NCI-H82 (cell line): ENCODE measurements around the gene TMEM258.

ENCODE experiments used
- DNase-seq: peaks from one replicate; lab custom pipeline; 2025; lab: John Stamatoyannopoulos, UW

The TMEM258 gene

GRCh38 chr11:61776561-61777075, 15.8 kb downstream of the TMEM258 start:
- peak; percentile 73 for DNase-seq

- DNase-seq: no peak
These were observed 16.5 kb downstream of the TMEM258 start for GRCh38 chr11:61775606-61776554.

DNA sequence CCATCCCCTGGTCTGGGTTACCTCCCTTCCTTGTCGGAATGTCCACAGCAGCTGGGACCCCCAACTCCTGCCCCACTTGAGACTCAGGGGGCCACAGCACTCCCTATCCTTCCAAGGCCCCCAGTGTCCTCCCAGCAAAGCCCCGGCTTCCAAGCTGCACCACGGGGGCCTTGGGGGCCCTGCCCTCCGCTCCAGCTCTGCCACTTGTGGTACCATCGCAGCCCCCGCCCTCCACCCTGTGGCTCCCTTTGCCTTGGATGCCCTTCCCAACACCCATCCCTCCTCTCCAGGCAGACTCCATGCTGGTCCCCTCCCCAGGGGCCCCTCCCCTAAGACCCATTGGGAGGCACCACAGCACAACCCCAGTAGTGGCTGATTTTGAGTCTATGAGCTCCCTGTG, 17.3 kb downstream of the TMEM258 start:
- DNase-seq: no peak

DNA sequence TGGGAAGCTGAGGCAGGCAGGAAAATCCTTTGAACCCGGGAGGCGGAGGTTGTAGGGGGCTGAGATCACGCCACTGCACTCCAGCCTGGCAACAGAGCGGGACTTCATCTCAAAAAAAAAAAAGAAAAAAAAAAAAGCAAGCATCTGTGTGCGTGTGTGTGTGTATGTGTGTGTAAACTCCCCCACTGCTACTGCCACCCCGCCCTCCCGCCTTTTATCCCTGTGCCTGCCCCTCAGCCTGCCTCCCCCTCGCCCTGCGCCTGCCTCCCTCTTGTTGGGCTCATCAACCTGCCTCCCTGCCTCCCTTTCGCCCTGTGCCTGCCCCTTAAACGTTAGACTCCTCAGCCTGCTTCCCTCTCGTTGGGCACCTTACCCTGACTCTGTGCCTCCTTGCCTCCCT, 18.0 kb downstream of the TMEM258 start:
- DNase-seq: no peak

DNA sequence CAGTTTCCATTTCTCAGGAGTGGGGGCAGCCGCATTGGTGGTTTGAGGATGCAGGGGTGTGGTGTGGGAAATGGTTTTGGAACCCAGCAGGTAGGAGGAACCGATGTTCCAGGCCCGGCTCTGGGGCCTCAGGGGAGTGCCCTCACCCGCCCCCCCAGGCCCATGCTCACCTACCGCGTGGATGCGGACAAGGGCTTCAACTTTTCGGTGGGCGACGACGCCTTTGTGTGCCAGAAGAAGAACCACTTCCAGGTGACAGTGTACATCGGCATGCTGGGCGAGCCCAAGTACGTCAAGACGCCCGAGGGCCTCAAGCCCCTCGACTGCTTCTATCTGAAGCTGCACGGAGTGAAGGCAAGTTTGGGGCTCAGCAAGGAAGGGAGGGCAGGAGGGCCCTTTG, 18.6 kb downstream of the TMEM258 start:
- DNase-seq: no peak

DNA sequence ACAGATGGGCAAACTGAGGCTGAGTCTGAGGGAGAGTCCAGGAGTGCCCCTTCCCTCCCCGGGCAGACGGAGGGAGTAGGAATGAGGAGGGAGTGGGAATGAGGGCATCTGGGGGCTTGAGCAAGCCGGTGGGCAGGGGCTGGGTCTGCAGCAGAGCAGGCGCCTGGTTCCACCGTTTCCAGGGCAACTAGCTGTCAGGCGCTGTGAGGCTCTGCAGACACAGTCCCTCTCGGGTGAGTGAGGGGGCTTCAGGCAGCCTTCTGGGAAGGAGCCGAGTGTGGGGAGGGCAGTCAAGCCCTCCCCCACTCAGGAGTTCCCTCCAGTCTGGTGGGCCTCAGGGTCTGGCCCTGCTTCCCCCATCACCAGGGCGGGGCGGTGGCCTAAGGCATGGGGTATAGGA, 19.0 kb downstream of the TMEM258 start:
- DNase-seq: no peak

GRCh38 chr11:61771985-61772455, 20.4 kb downstream of the TMEM258 start:
- peak; percentile 29 for DNase-seq

DNA sequence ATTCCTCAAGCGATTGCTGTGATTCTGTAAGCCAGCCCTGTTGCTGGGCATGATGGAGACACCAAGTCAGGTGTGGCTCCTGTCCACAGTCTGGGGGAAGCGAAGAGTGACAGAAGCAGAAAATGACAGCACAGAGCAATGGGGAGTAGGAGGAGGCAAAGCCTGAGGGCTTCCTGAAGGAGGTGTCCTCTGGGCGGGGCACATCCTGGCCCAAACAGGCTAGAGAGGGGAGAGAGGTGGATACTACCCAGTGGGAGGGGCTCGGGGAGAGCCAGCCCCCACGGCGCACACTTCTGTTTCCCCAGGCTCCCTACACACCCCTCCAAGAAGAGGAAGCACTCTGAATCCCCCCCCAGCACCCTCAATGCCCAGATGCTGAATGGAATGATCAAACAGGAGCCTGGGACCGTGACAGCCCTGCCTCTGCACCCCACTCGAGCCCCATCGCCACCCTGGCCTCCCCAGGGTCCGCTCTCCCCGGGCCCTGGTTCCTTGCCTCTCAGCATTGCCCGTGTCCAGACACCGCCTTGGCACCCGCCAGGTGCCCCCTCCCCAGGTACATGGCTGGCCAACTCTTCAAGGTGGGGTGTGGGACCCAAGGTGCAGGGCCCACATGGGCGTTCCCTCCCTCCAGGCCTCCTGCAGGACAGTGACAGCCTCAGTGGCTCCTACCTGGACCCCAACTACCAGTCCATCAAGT, 21.1 kb downstream of the TMEM258 start:
- DNase-seq: no peak

GRCh38 chr11:61769946-61770683, 22.3 kb downstream of the TMEM258 start:
- no peak for DNase-seq

- DNase-seq: no peak
These were observed 23.1 kb downstream of the TMEM258 start for GRCh38 chr11:61769169-61769920.

DNA sequence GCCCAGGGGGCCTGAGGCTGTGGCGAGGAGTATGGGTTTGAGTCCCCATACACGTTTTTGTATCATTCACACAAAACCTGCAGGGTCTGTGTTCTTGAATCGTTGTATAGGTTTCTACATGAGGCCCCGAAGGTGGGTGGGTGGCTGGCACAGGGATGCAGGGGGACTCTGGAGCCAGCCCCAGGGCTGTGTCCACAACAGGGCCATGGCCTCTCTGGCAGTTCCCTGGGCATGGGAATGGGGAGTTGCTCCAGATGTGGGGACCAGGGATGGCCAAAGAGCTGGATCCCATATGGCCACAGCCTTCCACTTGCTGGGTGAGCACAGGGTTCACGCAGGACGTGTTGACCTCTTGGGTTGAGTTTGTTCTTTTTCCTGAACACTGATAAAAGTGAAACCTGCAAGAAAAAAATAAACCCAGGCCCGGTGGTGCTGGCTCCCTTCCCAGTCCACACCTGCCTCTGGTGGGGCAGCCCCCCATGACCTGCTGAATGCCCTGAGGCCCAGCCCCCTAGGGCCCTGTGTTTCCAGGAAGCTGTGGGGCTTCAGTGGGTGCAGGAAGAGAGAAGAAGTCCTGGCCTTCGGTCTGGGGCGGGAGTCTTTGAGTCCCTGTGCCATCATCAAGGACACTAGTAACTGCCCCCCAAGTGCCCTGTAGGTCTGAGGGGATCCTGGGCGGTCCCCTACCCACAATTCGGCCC, 23.9 kb downstream of the TMEM258 start:
- no peak for DNase-seq

DNA sequence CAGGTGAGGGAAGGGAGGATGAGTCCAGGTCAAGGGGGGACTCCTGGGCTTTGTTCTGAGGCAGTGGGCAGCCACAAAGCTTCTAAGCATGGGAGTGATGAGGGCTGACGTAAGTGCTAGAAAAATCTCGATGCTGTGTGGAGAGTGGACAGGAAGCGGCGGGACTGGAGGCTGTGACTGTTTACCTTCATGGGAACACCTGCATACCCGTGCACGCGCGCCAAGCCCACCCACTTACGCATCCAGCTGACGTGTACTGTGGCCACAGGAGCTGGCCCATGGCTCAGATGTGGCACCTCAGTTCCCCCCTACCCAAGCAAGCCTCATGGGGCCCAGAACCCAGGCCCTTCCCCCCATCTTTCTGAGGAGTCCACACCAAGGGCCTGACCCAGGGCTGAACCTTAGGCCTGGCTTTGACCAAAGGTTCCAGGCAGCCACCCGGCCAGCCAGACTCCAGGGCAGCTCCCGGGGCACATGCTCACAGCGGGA, 26.0 kb downstream of the TMEM258 start:
- DNase-seq: no peak

DNA sequence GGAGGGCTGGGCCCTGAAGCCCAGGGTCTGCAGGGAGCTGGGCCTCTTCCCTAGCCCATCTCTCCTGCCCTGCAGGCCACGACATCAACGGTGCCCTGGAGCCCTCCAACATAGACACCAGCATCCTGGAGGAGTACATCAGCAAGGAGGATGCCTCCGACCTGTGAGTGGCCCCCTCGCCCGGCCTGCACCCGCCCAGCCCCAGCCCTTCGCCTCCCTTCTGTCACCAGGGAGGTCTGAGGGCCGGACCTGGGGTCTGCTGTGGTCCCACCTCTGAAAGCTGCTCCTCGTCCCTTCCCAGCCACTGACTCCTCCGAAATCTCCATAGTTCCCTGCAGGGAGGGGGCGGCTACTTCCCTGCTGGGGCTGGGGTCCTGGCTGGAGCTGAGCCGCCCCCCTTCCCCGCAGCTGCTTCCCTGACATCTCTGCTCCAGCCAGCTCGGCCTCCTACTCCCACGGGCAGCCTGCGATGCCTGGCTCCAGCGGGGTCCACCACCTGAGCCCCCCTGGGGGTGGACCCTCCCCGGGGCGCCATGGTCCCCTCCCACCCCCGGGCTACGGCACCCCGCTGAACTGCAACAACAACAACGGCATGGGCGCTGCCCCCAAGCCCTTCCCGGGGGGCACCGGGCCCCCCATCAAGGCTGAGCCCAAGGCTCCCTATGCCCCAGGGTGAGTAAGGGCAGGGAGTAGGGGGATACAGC, 26.7 kb downstream of the TMEM258 start:
- DNase-seq: no peak

- no peak for DNase-seq
These were observed 27.7 kb downstream of the TMEM258 start for GRCh38 chr11:61764606-61765260.

GRCh38 chr11:61763930-61764605, 28.3 kb downstream of the TMEM258 start:
- DNase-seq: peak; percentile 25

DNA sequence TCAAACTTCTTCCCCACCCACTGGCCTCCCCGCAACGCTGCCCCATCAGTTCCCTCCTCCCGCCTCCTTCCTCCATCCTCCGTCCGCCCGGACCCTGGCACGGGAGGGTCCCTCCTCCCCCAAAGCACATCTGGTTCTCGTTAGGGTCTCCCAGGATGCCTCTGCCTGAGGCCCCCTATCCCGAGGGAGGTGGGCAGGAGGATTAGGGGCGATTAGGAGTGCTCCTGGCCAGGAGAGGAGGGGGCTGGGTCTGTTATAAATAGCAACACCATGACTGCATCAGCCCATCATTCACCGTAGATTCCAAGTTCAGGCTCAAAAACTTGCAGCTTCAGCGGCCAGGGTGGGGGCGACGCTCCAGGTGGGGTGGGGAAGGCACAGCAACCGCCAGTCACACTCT, 29.6 kb downstream of the TMEM258 start:
- peak; percentile 74 for DNase-seq

- DNase-seq: peak; percentile 37
These were observed 30.2 kb downstream of the TMEM258 start for GRCh38 chr11:61762223-61762615.

DNA sequence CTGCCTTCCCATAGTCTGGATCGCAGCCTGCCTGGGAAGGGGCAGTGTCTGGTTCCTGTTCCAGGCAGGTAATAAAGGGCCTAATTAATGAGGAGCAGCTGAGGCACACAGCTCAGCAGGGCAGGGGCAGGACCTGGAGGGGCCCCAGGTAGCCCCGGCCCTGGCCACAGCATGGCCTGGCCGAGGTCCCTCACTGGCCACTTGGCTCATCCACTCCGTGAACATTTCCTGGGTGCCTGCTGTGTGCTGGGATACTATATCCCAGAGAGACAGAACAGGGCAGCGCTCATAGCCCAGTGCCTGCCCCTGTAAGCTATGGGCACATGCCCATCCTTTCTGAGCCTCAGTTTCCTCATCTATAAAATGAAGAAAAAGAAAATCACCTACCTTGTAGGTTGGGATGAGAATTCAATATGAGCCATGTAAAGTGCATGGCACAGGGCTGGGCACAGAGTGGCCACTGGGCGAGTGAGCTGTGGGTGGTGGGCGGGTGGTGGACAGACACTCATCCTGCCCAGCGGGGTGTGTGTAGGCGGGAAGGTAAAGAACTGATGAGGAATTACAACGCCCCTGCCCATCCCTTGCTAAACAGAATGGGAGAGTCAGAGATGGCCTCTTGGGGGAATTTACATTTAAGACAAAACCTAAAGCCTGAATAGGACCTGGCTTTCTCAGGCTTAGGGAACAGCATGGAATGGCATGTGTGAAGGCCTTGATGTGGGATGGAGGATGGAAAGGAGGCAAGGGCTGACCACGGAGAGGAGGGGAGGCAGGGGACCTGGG, 30.8 kb downstream of the TMEM258 start:
- no peak for DNase-seq
